ES-I3 (cell line): Measurements from ENCODE around the gene KRTAP21-1.
"Not testable (repeated sequence)": the region's sequence is repeated elsewhere in the genome, so short reads cannot be mapped to it uniquely, and the experiment has no call there.

Source experiments
- H3K36me3 ChIP-seq: 2 replicates; pipeline ENCODE4 v1.6.1; 2013; ENCODE audit warnings: mild to moderate bottlenecking, low read length, control low read depth, moderate library complexity; ENCODE audit not compliant: insufficient read depth
- H3K4me1 ChIP-seq: 2 replicates; pipeline ENCODE4 v1.6.1; 2013; ENCODE audit warnings: mild to moderate bottlenecking, control low read depth, low read length; ENCODE audit not compliant: insufficient read depth
- H3K9ac ChIP-seq: 2 replicates; pipeline ENCODE4 v1.6.1; 2013; ENCODE audit warnings: low read depth, mild to moderate bottlenecking, low read length, moderate library complexity
- H3K9me3 ChIP-seq: 2 replicates; pipeline ENCODE4 v1.6.1; 2013; ENCODE audit warnings: mild to moderate bottlenecking, low read length, moderate library complexity; ENCODE audit not compliant: control insufficient read depth, insufficient read depth

KRTAP21-1 gene

GRCh38 chr21:30755328-30755727 is at the start of gene KRTAP21-1:
TSS of gene KRTAP21-1 (minus strand) at chr21:30755428. CDS start at chr21:30755378, 50 bp downstream.
- H3K36me3 ChIP-seq, H3K9ac ChIP-seq, H3K9me3 ChIP-seq, H3K4me1 ChIP-seq: not testable (repeated sequence)

GRCh38 chr21:30800605-30801004 is 45.4 kb upstream of the KRTAP21-1 start:
- H3K4me1 ChIP-seq = no peaks in the 10 kb centered on the region
- H3K9me3 ChIP-seq = no peaks in the 10 kb centered on the region
- H3K9ac ChIP-seq = no peak overlapping the region
- H3K36me3 ChIP-seq = no peaks in the 10 kb centered on the region

- no peaks in the 10 kb centered on the region for H3K4me1 ChIP-seq
- no peak overlapping the region for H3K9ac ChIP-seq
- H3K36me3 ChIP-seq = no peaks in the 10 kb centered on the region
- H3K9me3 ChIP-seq = no peaks in the 10 kb centered on the region
Observed at GRCh38 chr21:30793581-30794314, 38.5 kb upstream of the KRTAP21-1 start.

GRCh38 chr21:30779249-30779648 is 24.0 kb upstream of the KRTAP21-1 start:
- Histone ChIP-seq H3K9me3 (no peaks in the 10 kb centered on the region), H3K9ac (no peak overlapping the region), H3K36me3 (no peaks in the 10 kb centered on the region), H3K4me1 (no peaks in the 10 kb centered on the region)

- Histone ChIP-seq H3K9me3 (no peaks in the 10 kb centered on the region), H3K9ac (no peak overlapping the region), H3K36me3 (no peaks in the 10 kb centered on the region), H3K4me1 (no peaks in the 10 kb centered on the region)
Observed at GRCh38 chr21:30769724-30770431, 14.7 kb upstream of the KRTAP21-1 start.

GRCh38 chr21:30760776-30761175 is 5.5 kb upstream of the KRTAP21-1 start:
- no peaks in the 10 kb centered on the region for H3K9me3 ChIP-seq
- no peak overlapping the region for H3K9ac ChIP-seq
- H3K4me1 ChIP-seq = no peaks in the 10 kb centered on the region
- H3K36me3 ChIP-seq = no peaks in the 10 kb centered on the region

GRCh38 chr21:30758306-30758705 is 3.1 kb upstream of the KRTAP21-1 start:
- Histone ChIP-seq H3K9me3 (no peaks in the 10 kb centered on the region), H3K4me1 (no peaks in the 10 kb centered on the region), H3K9ac (no peak overlapping the region), H3K36me3 (no peaks in the 10 kb centered on the region)

GRCh38 chr21:30747159-30747558 is 8.1 kb downstream of the KRTAP21-1 start, which contains the start of gene KRTAP21-2:
TSS of gene KRTAP21-2 (minus strand) at chr21:30747259. CDS start at chr21:30747202, 57 bp downstream.
- Histone ChIP-seq H3K9me3 (no peaks in the 10 kb centered on the region), H3K9ac (no peak within 1 kb of the TSS), H3K36me3 (no peaks in the 10 kb centered on the region), H3K4me1 (no peaks in the 10 kb centered on the region)

GRCh38 chr21:30740462-30740861 is 14.8 kb downstream of the KRTAP21-1 start:
- Histone ChIP-seq H3K9ac (no peak overlapping the region), H3K9me3 (no peaks in the 10 kb centered on the region), H3K36me3 (no peaks in the 10 kb centered on the region), H3K4me1 (no peaks in the 10 kb centered on the region)

- H3K9ac ChIP-seq = no peak overlapping the region
- no peaks in the 10 kb centered on the region for H3K9me3 ChIP-seq
Observed at GRCh38 chr21:30733026-30733425, 22.2 kb downstream of the KRTAP21-1 start.

GRCh38 chr21:30726726-30727125 is 28.5 kb downstream of the KRTAP21-1 start:
- H3K9me3 ChIP-seq = no peaks in the 10 kb centered on the region
- H3K4me1 ChIP-seq = no peaks in the 10 kb centered on the region
- no peak overlapping the region for H3K9ac ChIP-seq
- no peaks in the 10 kb centered on the region for H3K36me3 ChIP-seq

More at GRCh38 chr21:30733026-30733425, 22.2 kb downstream of the KRTAP21-1 start:
- no peaks in the 10 kb centered on the region for H3K36me3 ChIP-seq
- no peaks in the 10 kb centered on the region for H3K4me1 ChIP-seq

GRCh38 chr21:30719401-30719800 is 35.8 kb downstream of the KRTAP21-1 start:
- Histone ChIP-seq H3K4me1 (no peaks in the 10 kb centered on the region; the same call in 1 of the 2 replicates), H3K9ac (no peak overlapping the region), H3K9me3 (no peaks in the 10 kb centered on the region), H3K36me3 (no peaks in the 10 kb centered on the region)

GRCh38 chr21:30718239-30718909 is 36.9 kb downstream of the KRTAP21-1 start, which contains the start of gene KRTAP21-3:
TSS of gene KRTAP21-3 (minus strand) at chr21:30718777. CDS start at chr21:30718759, 18 bp downstream.
- Histone ChIP-seq H3K36me3 (no peaks in the 10 kb centered on the region), H3K4me1 (no peaks in the 10 kb centered on the region; the same call in 1 of the 2 replicates), H3K9me3 (no peaks in the 10 kb centered on the region), H3K9ac (no peak within 1 kb of the TSS)

GRCh38 chr21:30717105-30717504 is 38.1 kb downstream of the KRTAP21-1 start:
- Histone ChIP-seq H3K4me1 (no peaks in the 10 kb centered on the region; the same call in 1 of the 2 replicates), H3K36me3 (no peaks in the 10 kb centered on the region), H3K9me3 (no peaks in the 10 kb centered on the region; the same call in 1 of the 2 replicates), H3K9ac (no peak overlapping the region)
